ENCODE measurements around the gene FNIP1. TPM values are rescaled to one million over a fixed set of nuclear protein-coding genes. Genes with fewer than 3 reads are reported as not detected.

The FNIP1 gene
- total RNA-seq, 1 experiment from 2014 or later = 16.4 TPM

DNA sequence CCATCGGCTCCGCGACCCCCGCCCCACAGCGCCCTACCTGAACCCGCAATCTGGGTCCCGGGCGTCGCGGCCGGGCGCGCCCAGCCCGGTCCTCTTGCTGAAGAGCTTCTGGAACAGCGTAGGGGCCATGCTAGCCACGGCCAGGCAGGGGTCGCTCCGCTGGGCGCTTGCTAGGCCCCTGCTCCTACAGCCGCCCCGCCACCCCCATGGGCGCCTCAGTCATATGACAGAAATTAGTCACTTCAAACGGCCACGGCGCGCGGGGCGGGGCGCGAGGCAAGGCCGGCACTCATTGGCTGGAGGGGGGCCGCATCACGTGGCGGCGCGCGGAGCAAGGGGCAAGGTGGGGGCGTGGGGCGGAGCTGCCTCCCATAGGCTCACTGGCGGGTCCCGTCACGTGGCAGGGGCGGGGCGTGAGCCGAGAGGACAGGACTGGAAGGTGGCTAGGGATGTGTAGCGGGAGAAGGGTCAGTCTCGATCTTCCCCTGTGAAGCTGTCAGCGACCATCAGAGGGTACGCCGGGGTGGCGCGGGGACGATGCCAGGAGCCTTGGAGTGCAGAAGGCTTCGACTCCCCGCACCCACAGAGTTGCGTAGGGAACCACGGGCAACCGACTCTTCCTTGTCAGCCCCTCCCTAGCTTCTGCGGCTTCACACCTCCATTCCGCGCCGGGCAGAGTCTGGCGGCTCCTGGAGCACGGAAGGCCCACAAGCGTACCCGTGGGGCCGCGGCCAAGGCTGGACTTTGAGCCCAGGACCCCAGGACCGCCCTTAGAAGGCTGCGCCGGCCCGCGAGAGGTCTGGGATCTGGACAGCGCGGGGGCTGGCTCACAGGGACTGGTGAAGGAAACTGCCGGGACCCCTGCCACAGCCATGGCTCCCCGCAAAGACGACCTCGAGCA is at the start of gene FNIP1 (continued):
- TF ChIP-seq, protein P1, sequence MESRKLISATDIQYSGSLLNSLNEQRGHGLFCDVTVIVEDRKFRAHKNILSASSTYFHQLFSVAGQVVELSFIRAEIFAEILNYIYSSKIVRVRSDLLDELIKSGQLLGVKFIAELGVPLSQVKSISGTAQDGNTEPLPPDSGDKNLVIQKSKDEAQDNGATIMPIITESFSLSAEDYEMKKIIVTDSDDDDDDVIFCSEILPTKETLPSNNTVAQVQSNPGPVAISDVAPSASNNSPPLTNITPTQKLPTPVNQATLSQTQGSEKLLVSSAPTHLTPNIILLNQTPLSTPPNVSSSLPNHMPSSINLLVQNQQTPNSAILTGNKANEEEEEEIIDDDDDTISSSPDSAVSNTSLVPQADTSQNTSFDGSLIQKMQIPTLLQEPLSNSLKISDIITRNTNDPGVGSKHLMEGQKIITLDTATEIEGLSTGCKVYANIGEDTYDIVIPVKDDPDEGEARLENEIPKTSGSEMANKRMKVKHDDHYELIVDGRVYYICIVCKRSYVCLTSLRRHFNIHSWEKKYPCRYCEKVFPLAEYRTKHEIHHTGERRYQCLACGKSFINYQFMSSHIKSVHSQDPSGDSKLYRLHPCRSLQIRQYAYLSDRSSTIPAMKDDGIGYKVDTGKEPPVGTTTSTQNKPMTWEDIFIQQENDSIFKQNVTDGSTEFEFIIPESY (IDR thresholded peaks at IDR 0.05; ENCODE audit: extremely low read depth, insufficient replicate concordance, low read length) = no peak
- TF ChIP-seq CBX3 (IDR thresholded peaks at IDR 0.05; ENCODE audit: low read depth) (peak; percentile 90), POLR2AphosphoS5 (IDR thresholded peaks at IDR 0.05; ENCODE audit: low read depth, low read length) (peak; percentile 87), SP1 (IDR thresholded peaks at IDR 0.05; ENCODE audit: low read depth) (peak; percentile 92), EGR1 (IDR thresholded peaks at IDR 0.05; ENCODE audit: low read depth) (peak; percentile 96), TCF7L2 (IDR thresholded peaks at IDR 0.05; ENCODE audit: borderline replicate concordance, extremely low read depth, insufficient read depth, insufficient read length) (peak; percentile 96)

DNA sequence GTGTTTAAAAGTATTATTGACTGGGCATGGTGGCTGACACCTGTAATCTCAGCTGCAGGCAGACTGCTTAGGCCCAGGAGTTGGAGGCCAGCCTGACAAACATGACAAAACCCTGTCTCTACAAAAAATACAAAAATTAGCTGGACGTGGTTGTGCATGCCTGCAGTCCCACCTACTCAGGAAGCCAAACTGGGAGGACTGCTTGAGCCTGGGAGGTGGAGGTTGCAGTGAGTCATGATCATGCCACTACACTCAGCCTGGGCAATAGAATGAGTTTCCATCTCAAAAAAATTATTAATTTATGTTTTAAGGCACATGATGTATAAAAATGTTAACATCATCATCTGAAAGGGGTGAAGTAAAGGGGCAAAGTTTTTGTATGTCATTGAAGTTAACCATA is 49.7 kb upstream of the FNIP1 start:
- no peak for ATAC-seq
- Histone ChIP-seq H3K79me2 (ENCODE audit: insufficient read depth, low read length) (no peaks in the 10 kb centered on the region), H3K9ac (ENCODE audit: low read length) (no peak overlapping the region), H4K20me1 (ENCODE audit: insufficient read depth) (no peaks in the 10 kb centered on the region), H3K4me2 (ENCODE audit: low read length) (no peak overlapping the region), H3K9me2 (ENCODE audit: insufficient read depth) (no peaks in the 10 kb centered on the region), H2AFZ (ENCODE audit: low read depth, low read length, poor library complexity, severe bottlenecking) (no peak overlapping the region), H3K36me3 (ENCODE audit: control insufficient read depth in 1 of 2, insufficient read depth in 2 of 2, low read length in 2 of 2) (no peaks in the 10 kb centered on the region), H3K4me1 (ENCODE audit: control insufficient read depth in 1 of 2, insufficient read depth in 2 of 2, low read length in 2 of 2) (no peaks in the 10 kb centered on the region), H3K27ac (ENCODE audit: low read depth, low read length) (no peak overlapping the region), H3K9me3 (ENCODE audit: control insufficient read depth in 1 of 2, insufficient read depth in 1 of 2, low read depth in 1 of 2, low read length in 2 of 2) (peaks cover 0 to 13% of the 10 kb centered on the region in 2 experiments; a peak in 2 of 4 replicates), H3K4me3 (replicated peaks in 1 of 2; ENCODE audit: low read depth in 1 of 2, low read length in 2 of 2) (no peak overlapping the region), H3K27me3 (ENCODE audit: insufficient read depth, low read length) (no peaks in the 10 kb centered on the region)
- intact Hi-C loops (cut with micrococcal nuclease) = no loop called here
- no peak for DNase-seq (ENCODE audit: low read depth, low spot score)
- TF ChIP-seq ZNF274 (IDR thresholded peaks at IDR 0.05; ENCODE audit: low read depth, low read length) = no peak
- no peak for TF ChIP-seq YY1 (IDR thresholded peaks at IDR 0.05; ENCODE audit: extremely low read depth, insufficient replicate concordance, low read depth, low read length)
- TF ChIP-seq, protein P2, sequence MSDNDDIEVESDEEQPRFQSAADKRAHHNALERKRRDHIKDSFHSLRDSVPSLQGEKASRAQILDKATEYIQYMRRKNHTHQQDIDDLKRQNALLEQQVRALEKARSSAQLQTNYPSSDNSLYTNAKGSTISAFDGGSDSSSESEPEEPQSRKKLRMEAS (IDR thresholded peaks at IDR 0.05) = no peak
- TF ChIP-seq CEBPB (IDR thresholded peaks at IDR 0.05; ENCODE audit: low read depth) = no peak
- no peak for TF ChIP-seq RAD21 (IDR thresholded peaks at IDR 0.05; ENCODE audit: low read depth)
- POLR2A ChIA-PET = no interaction called here
- RAD21 ChIA-PET (ENCODE audit: low non-redundant PET in 1 of 2, low total read pairs in 2 of 2, uncharacterized antibody in 2 of 2, unreplicated experiment in 2 of 2) = no interaction called here
- BruUV-seq (replicated peaks) = no TSS peak
- CTCF ChIA-PET = no interaction called here

Data from HCT116 (cell line).